B cell (primary cell): Measurements from ENCODE around the gene HHAT. TPM values are rescaled to one million over a fixed set of nuclear protein-coding genes. Genes with fewer than 3 reads are reported as not detected.
"Not testable (repeated sequence)": the region's sequence is repeated elsewhere in the genome, so short reads cannot be mapped to it uniquely, and the experiment has no call there.

Source experiments
- ATAC-seq: fragments of 200-7000 bp; cut with Tn5 transposase; one replicate; pipeline ENCODE4 v1.10.0; 2021; ENCODE audit warnings: low read depth, mild to moderate bottlenecking, moderate number of reproducible peaks, moderate library complexity
- CTCF ChIA-PET: fragments of 350-600 bp; sonication (Branson Sonifier 250); formaldehyde crosslinking; loops from one replicate; lab custom pipeline; 2021; ENCODE audit warnings: antibody characterized with exemption, inconsistent platforms; lab: Charles Lee
- POLR2A ChIA-PET: fragments of 350-600 bp; sonication (Branson Sonifier 250); formaldehyde crosslinking; loops from one replicate; lab custom pipeline; 2021; ENCODE audit warnings: antibody characterized with exemption; lab: Charles Lee
- DNase-seq: peaks from one replicate; pipeline ENCODE4 v3.0.0; 2013
- H2AFZ ChIP-seq: 2 replicates; pipeline ENCODE4 v1.6.1; 2012; ENCODE audit warnings: mild to moderate bottlenecking, low read depth, low read length; ENCODE audit not compliant: insufficient read depth, poor library complexity, severe bottlenecking
- H3K27ac ChIP-seq, 2 donors: 1 replicate in 1 of 2; 2 replicates in 1 of 2; pipeline ENCODE4 v1.5.1; 2012 to 2013; ENCODE audit warnings: low read length in 2 of 2, mild to moderate bottlenecking in 2 of 2, moderate library complexity in 1 of 2
- H3K27me3 ChIP-seq, 4 experiments: fragments of 200-600 bp in 1 of 4; sonication (generic) in 1 of 4; replicated peaks in 1 of 4; 1 replicate in 2 of 4; 2 replicates in 2 of 4; pipeline versions ENCODE4 v1.6.1 to v1.7.0; 2013 to 2016; ENCODE audit warnings: low read length in 3 of 4, mild to moderate bottlenecking in 2 of 4, mixed read lengths in 1 of 4, moderate library complexity in 1 of 4; ENCODE audit not compliant: insufficient read depth in 4 of 4, control insufficient read depth in 3 of 4; ENCODE audit errors: control extremely low read depth in 1 of 4
- H3K36me3 ChIP-seq, 2 experiments: replicated peaks in 1 of 2; 1 replicate in 1 of 2; 2 replicates in 1 of 2; pipeline versions ENCODE4 v1.6.1 to v1.7.1; 2013; ENCODE audit warnings: low read length in 1 of 2; ENCODE audit not compliant: insufficient read depth in 2 of 2, control insufficient read depth in 1 of 2; ENCODE audit errors: control extremely low read depth in 1 of 2, extremely low read depth in 1 of 2
- H3K4me1 ChIP-seq, 2 donors: fragments of 200-600 bp in 1 of 2; sonication (generic) in 1 of 2; 1 replicate in 1 of 2; 2 replicates in 1 of 2; pipeline versions ENCODE4 v1.5.1 to v1.6.1; 2013 to 2017; ENCODE audit warnings: low read length in 2 of 2; ENCODE audit not compliant: control insufficient read depth in 2 of 2, insufficient read depth in 2 of 2
- H3K4me2 ChIP-seq: replicated peaks from 2 replicates; pipeline ENCODE3; 2012; ENCODE audit warnings: mild to moderate bottlenecking, low read depth, low read length; ENCODE audit not compliant: poor library complexity, severe bottlenecking
- H3K4me3 ChIP-seq, 5 experiments: fragments of 200-600 bp in 1 of 5; sonication (generic) in 1 of 5; 1 replicate in 3 of 5; 2 replicates in 2 of 5; pipeline versions ENCODE4 v1.5.1 to v1.7.0; 2011 to 2016; ENCODE audit warnings: low read length in 4 of 5, mild to moderate bottlenecking in 4 of 5, low read depth in 2 of 5, control low read depth in 1 of 5, moderate library complexity in 1 of 5; ENCODE audit not compliant: insufficient read depth in 1 of 5; ENCODE audit errors: control extremely low read depth in 1 of 5, extremely low read depth in 1 of 5
- H3K79me2 ChIP-seq: fragments of 200-600 bp; sonication (generic); one replicate; pipeline ENCODE4 v1.6.0; 2016; ENCODE audit warnings: low read length; ENCODE audit not compliant: control insufficient read depth, insufficient read depth
- H3K9ac ChIP-seq: fragments of 200-600 bp; sonication (generic); 2 replicates; pipeline ENCODE4 v1.6.1; 2017; ENCODE audit warnings: mild to moderate bottlenecking, low read length, moderate library complexity
- H3K9me3 ChIP-seq, 3 donors: one replicate each; pipeline versions ENCODE4 v1.6.1 to v1.7.1; 2013; ENCODE audit warnings: low read length in 2 of 3; ENCODE audit not compliant: control insufficient read depth in 2 of 3, insufficient read depth in 1 of 3; ENCODE audit errors: control extremely low read depth in 1 of 3
- H4K20me1 ChIP-seq: 2 replicates; pipeline ENCODE4 v1.6.0; 2012; ENCODE audit warnings: mild to moderate bottlenecking, low read length; ENCODE audit not compliant: insufficient read depth, control insufficient read depth, poor library complexity, severe bottlenecking
- H3K27ac Mint-ChIP-seq: one replicate; pipeline ENCODE4 v1.8.0; 2021; ENCODE audit warnings: mixed read lengths
- H3K27me3 Mint-ChIP-seq: one replicate; pipeline ENCODE4 v1.8.0; 2021; ENCODE audit warnings: mixed read lengths
- H3K4me1 Mint-ChIP-seq: one replicate; pipeline ENCODE4 v1.8.0; 2021; ENCODE audit warnings: mixed read lengths
- H3K4me3 Mint-ChIP-seq: one replicate; pipeline ENCODE4 v1.8.0; 2021; ENCODE audit warnings: mixed read lengths
- H3K9me3 Mint-ChIP-seq: one replicate; pipeline ENCODE4 v1.8.0; 2022; ENCODE audit warnings: mixed read lengths; ENCODE audit not compliant: insufficient read depth
- EZH2 ChIP-seq: IDR thresholded peaks from 2 replicates; pipeline ENCODE4 v1.6.1; 2012; ENCODE audit warnings: borderline replicate concordance, low read depth, mild to moderate bottlenecking, moderate library complexity, low read length; ENCODE audit not compliant: insufficient read depth, poor library complexity, severe bottlenecking
- WGBS: methylation state at CpG from one replicate; pipeline ENCODE4 v1.1.5; 2013; ENCODE audit warnings: missing lambda C conversion rate; ENCODE audit not compliant: insufficient coverage; 5-methylcytosine and 5-hydroxymethylcytosine counted together
- intact Hi-C: fragments of 100-400 bp; cut with micrococcal nuclease; formaldehyde crosslinking; loops from one replicate; pipeline ENCODE4 v1.10.0; 2022
- polyA plus RNA-seq: library from polyadenylated mRNA; depleted of rRNA; stranded (reverse); fragments of >200 nt; gene quantifications from 2 replicates; pipeline ENCODE4 v1.2.3, GENCODE V29; 2012
- total RNA-seq, 2 donors: library from RNA; stranded (reverse); fragments of 120-200 nt in 1 of 2; gene quantifications; 1 replicate in 1 of 2; 2 replicates in 1 of 2; pipeline versions ENCODE4 v1.2.3 to v1.2.4, GENCODE V29; 2013 to 2022
- TF ChIP-seq, protein P1 (sequence below): fragments of 200-600 bp; IDR thresholded peaks from one replicate; pipeline ENCODE4 v1.8.0; 2022; ENCODE audit warnings: antibody characterized with exemption, mild to moderate bottlenecking

The HHAT gene
- total and polyA plus RNA-seq, 2 donors (not counting 1 experiment from before 2014, with no cell fraction given) = 4.0 to 28.2 TPM

GRCh38 chr1:210418863-210419650 lies 90.4 kb downstream of the HHAT start:
- intact Hi-C loops = no loop called here
- no peaks in the 10 kb centered on the region for H3K27me3 ChIP-seq
- no peaks in the 10 kb centered on the region for H3K4me1 ChIP-seq
- H3K27ac Mint-ChIP-seq = no peak overlapping the region
- H3K4me1 Mint-ChIP-seq = no peaks in the 10 kb centered on the region
- H2AFZ ChIP-seq = no peak overlapping the region
- H4K20me1 ChIP-seq = no peaks in the 10 kb centered on the region
- peaks cover 4% of the 10 kb centered on the region for H3K9me3 Mint-ChIP-seq
- WGBS = 85% methylated on average over 4 of the region's 7 CpGs
- H3K79me2 ChIP-seq = no peaks in the 10 kb centered on the region
- no peak overlapping the region for H3K4me3 ChIP-seq
- no peak overlapping the region for H3K27ac ChIP-seq
- H3K4me3 Mint-ChIP-seq = no peak overlapping the region
- no peak for TF ChIP-seq EZH2
- TF ChIP-seq, protein P1, sequence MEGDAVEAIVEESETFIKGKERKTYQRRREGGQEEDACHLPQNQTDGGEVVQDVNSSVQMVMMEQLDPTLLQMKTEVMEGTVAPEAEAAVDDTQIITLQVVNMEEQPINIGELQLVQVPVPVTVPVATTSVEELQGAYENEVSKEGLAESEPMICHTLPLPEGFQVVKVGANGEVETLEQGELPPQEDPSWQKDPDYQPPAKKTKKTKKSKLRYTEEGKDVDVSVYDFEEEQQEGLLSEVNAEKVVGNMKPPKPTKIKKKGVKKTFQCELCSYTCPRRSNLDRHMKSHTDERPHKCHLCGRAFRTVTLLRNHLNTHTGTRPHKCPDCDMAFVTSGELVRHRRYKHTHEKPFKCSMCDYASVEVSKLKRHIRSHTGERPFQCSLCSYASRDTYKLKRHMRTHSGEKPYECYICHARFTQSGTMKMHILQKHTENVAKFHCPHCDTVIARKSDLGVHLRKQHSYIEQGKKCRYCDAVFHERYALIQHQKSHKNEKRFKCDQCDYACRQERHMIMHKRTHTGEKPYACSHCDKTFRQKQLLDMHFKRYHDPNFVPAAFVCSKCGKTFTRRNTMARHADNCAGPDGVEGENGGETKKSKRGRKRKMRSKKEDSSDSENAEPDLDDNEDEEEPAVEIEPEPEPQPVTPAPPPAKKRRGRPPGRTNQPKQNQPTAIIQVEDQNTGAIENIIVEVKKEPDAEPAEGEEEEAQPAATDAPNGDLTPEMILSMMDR = no peak
- no peaks in the 10 kb centered on the region for H3K36me3 ChIP-seq
- no peak for DNase-seq
- CTCF ChIA-PET = interaction anchor here (0.6 to 4.1 kb wide), 5 partner anchors 10 to 29 kb away, joined by 4 to 14 read pairs (median 4); no protein-coding TSS in a partner anchor
- POLR2A ChIA-PET = no interaction called here
- no peak for ATAC-seq
- H3K9ac ChIP-seq = no peak overlapping the region
- no peaks in the 10 kb centered on the region for H3K27me3 Mint-ChIP-seq
- H3K9me3 ChIP-seq = no peaks in the 10 kb centered on the region
- no peak overlapping the region for H3K4me2 ChIP-seq

- H3K9ac ChIP-seq, H4K20me1 ChIP-seq, H3K4me3 Mint-ChIP-seq, ATAC-seq, DNase-seq, H3K9me3 ChIP-seq, H3K4me2 ChIP-seq, H2AFZ ChIP-seq, H3K4me1 ChIP-seq, H3K27me3 Mint-ChIP-seq, H3K4me3 ChIP-seq, H3K27ac Mint-ChIP-seq, H3K9me3 Mint-ChIP-seq, H3K36me3 ChIP-seq, H3K27ac ChIP-seq, POLR2A ChIA-PET, H3K79me2 ChIP-seq, H3K27me3 ChIP-seq, H3K4me1 Mint-ChIP-seq, intact Hi-C loops: not testable (repeated sequence)
- whole genome bisulfite sequencing = no CpG with 5 or more reads among the region's 1 CpG
- CTCF ChIA-PET = interaction anchor here (1.3 kb wide), 1 partner anchor 20 kb away, joined by 4 read pairs; no protein-coding TSS in a partner anchor
Observed at GRCh38 chr1:210426696-210427095, 98.0 kb downstream of the HHAT start.
